GM19455 (cell line): ENCODE results near the gene EXD3.
"Not testable (repeated sequence)": the region's sequence is repeated elsewhere in the genome, so short reads cannot be mapped to it uniquely, and the experiment has no call there.

Experiments
- ATAC-seq: cut with Tn5 transposase; IDR thresholded peaks from one replicate; pipeline ENCODE4 v1.9.1; 2021; ENCODE audit not compliant: unreplicated experiment

EXD3 gene

DNA sequence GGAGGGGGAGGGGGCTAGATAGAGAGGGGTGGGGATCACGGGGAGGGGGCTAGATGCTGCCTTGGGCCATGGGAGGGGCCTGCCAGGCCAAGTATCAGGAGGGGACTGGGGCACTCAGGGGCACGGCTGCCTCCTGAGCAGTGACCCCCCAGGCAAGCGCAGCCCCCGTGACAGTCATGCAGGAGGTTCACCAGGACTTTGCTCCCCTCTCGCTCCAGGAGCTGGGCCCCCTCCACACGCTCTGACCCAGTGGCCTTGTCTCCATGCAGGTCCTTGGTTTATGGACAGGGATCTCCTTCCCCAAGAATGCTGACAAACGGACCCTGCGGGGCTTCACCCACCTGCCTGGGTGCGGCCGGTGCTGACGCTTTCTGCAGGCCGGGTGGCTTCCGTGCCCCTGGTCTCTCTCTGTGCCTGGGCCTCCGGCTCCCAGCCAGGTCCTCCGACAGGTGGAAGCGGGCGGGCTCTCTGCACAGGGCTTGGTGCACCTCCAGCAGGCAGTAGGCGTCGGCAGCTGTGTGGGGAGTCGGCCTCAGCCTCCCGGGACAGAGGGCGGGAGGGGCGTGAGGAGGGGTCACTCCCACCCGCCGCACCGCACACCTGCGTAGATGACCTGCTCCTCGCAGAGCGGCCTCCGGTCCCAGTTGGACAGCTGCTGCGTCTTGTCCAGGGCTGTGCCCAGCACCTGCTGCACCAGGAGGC is 74.0 kb downstream of the EXD3 start:
- no peak for ATAC-seq

DNA sequence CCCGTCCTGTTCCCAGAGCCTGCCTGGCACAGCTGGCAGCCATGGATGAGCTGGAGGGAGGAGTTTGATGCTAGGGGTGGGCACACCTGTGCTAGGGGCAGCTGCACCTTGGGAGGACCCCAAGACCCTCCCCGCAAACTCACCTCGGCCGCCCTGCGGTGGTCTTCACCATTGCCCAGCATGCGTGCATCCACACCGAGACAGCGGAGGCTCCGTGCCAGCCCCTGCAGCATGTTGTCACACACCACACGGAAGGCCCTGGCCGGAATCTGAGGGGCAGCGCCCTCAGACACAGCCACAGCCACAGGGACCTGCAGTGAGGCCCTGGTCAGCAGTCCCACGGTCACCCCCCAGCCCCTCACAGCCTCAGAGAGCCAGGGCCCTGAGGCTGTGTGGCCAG is 75.0 kb downstream of the EXD3 start:
- no peak for ATAC-seq

DNA sequence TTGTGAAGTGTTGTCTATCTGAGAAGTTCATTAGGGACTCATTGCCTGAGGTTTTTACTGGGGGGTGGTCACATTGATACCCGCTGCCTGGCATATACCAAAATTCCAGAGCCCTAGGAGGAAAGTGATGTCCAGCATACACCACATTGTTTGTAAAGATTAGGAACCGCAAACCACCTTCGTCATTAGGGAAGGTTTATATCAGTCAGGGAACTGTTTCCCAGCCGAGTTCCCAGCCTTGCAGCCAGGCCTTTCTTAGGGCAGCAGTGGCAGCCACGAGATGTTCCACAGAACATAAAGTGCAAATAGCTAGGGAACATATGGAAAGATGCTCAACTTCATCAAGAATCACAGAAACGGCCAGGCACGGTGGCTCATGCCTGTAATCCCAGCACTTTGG is 80.5 kb downstream of the EXD3 start:
- no peak for ATAC-seq

DNA sequence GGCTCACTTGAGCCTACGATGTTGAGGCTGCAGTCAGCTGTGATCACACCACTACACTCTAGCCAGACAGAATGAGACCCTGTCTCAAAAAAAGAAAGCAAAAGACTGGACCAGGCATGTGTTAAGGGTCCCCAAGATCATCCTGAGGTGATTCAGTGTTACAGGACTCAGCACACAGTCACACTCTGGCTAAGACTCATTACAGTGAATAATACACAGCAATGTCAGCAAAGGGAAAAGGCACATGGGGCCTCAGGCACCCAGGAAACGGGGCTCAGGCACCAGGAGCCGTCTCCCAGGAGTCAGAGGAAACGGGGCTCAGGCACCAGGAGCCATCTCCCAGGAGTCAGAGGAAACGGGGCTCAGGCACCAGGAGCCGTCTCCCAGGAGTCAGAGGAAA is 81.7 kb downstream of the EXD3 start:
- no peak for ATAC-seq

DNA sequence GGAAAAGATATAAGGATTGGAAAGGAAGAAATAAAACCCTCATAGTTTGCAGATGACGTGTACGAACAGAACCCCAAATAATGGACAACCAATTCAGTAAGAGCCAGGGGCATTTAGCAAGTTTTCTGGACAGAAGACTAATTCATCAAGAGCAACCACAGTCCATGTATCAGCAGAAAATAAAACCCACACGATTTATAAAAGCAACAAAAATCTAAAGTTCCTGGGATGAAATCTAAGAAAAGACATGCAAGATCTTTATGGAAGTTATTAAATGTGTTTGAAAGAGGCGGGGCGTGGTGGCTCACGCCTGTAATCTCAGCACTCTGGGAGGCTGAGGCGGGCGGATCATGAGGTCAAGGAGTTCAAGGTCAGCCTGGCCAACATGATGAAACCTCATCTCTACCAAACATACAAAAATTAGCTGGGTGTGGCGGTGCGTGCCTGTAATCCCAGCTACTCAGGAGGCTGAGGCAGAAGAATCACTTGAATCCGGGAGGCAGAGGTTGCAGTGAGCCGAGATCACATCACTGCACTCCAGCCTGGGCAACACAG is 83.0 kb downstream of the EXD3 start:
- ATAC-seq, result not testable (repeated sequence)

DNA sequence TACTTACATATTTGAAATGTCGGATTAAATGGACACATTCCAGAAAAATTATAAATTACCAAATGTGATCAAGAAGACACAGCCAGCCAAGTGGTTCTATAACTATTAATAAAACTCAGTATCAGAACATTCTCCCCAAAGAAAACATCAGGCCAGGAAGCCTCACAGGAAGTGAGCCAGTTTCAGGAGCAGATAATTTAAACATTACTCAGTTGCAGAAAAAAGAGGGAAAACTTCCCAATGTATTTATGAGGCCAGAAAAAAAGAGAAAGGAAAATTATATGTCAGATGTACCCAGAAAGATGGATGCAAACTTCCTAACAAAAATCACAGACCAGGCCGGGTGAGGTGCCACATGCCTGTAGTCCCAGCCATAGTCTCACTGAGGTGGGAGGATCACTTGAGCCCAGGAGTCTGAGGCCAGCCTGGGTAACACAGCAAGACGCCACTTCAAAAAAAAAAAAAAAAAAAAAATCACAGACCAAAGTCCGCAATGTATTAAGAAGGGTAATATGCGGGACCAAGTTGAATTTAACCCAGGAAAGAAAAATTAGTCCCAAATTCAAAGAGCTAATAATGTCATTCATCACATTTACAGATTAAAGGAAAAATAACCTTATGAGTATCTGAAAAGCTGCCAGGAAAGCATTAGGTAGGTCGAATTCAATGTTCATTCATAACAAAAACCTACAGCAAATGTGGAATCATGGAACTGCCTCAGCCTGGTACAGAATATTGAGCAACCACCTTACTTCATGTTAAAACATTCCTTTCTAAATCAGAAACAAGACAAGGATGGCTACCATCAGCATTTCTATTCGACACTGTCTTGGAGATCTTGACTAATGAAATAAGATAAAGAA is 83.7 kb downstream of the EXD3 start:
- ATAC-seq, result no peak

GRCh38 chr9:137336735-137337134 is 86.2 kb downstream of the EXD3 start:
- no peak for ATAC-seq

- no peak for ATAC-seq
Observed at GRCh38 chr9:137333016-137333671, 89.8 kb downstream of the EXD3 start.

DNA sequence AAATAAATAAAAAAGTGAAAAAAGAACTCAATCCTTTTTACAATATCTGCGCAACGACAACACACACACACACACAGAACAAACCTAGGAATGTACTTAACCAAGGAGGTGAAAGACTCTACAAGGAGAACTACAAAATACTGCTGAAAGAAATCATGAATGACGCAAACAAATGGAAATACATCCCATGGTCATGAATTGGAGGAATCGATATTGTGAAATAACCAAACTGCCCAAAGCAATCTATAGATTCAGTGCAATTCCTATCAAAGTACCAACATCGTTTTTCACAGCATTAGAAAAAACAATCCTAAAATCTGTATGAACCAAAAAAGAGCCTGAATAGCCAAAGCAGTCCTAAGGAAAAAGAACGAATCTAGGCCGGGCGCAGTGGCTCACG is 91.0 kb downstream of the EXD3 start:
- ATAC-seq, result no peak

- ATAC-seq, result no peak
Observed at GRCh38 chr9:137330689-137331088, 92.3 kb downstream of the EXD3 start.

GRCh38 chr9:137329590-137329989 is 93.4 kb downstream of the EXD3 start:
- ATAC-seq, result not testable (repeated sequence)

DNA sequence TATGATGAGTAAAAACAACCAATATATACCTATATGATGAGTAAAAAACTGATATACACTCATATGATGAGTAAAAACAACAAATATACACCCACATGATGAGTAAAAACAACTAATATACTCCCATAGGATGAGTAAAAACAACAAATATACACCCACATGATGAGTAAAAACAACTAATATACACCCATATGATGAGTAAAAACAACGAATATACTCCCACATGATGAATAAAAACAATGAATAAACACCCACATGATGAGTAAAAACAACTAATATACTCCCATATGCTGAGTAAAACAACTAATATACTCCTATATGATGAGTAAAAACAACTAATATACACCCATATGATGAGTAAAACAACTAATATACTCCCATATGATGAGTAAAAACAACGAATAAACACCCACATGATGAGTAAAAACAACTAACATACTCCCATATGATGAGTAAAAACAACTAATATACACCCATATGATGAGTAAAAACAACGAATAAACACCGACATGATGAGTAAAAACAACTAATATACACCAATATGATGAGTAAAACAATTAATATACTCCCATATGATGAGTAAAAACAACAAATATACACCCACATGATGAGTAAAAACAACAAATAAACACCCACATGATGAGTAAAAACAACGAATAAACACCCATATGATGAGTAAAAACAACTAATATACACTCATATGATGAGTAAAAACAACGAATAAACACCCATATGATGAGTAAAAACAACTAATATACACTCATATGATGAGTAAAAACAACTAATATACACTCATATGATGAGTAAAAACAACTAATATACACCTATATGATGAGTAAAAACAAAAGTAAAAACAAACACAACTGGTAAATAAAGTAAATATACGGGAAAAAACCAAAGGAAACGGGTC is 95.1 kb downstream of the EXD3 start:
- not testable (repeated sequence) for ATAC-seq

DNA sequence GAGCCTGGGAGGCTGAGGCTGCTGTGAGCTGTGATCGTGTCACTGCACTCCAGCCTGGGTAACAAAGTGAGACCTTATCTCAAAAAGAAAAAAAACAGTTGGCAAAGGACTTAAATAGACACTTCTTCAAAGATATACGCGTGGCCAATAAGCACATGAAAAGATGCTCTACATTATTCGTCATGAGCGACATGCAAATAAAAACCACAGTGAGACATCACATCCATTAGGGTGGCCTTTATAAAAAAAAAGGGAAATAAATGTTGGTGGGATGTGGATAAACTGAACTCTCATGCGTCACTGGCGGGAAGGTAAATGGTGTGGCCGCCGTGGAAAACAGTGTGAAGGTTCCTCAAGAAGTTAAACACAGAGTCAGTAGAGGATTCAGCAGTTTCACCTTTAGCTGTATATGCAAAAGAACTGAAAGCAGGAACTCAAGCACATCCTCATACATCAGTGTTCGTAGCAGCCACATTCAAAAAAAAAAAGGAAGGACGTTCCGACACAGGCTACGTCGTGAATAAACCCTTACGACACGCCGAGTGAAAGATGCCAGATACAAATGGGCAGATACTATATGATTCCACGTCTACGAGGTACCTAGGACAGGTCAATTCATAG is 96.4 kb downstream of the EXD3 start:
- ATAC-seq, result no peak

GRCh38 chr9:137325799-137326198 is 97.2 kb downstream of the EXD3 start:
- no peak for ATAC-seq

DNA sequence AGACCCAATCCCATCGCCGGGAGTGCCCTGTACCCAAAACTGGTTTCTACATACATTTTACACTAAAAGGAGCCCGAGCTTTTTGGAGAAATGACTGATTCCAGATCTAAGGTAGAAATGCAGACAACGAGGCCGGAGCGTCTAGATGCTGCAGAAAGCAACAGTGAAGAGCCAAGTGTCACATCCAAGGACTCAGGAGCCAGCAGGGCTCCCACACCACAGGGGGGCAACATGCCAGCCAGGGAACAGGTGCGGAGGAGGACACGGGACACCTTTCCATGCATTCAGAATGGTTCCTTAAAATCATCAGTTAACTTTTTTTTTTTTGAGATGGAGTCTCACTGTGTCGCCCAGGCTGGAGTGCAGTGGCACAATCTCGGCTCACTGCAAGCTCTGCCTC is 97.8 kb downstream of the EXD3 start:
- no peak for ATAC-seq

DNA sequence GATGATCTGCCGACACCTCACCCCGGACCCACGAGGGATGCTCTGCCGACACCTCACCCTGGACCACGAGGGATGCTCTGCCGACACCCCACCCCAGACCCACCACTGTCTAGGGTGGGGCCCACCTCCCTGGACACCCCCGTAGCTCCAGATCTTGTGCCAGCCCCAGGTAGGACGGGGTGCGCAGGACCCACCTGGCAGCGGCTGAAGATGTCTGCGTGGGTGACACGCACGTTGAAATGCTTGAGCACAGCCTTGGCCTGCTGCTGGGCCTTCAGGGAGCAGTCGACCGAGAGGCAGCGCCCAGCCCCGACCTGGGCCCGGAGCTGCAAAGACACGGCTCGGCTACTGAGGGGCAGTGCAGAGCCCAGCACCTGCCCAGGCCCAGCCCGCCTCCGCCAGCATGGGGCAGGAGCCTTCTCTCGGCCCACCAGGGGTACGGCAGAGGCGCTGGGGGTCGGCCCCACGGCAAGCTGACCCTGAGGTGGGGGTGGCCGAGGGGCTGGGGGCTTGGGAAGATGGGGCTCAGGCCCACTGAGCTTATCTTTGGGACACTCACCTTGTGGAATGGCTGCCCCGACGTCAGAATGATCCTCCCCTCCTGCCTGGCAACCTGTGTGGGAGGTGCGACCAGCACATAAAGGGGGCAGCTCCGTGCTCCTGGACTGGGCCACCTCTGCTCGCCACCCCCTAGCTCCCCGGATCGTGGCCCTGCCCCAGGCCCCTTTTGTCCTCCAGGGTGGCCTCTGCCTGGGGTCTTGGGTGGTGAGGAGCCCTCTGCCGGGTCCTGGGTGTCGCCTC is 99.2 kb downstream of the EXD3 start:
- no peak for ATAC-seq

DNA sequence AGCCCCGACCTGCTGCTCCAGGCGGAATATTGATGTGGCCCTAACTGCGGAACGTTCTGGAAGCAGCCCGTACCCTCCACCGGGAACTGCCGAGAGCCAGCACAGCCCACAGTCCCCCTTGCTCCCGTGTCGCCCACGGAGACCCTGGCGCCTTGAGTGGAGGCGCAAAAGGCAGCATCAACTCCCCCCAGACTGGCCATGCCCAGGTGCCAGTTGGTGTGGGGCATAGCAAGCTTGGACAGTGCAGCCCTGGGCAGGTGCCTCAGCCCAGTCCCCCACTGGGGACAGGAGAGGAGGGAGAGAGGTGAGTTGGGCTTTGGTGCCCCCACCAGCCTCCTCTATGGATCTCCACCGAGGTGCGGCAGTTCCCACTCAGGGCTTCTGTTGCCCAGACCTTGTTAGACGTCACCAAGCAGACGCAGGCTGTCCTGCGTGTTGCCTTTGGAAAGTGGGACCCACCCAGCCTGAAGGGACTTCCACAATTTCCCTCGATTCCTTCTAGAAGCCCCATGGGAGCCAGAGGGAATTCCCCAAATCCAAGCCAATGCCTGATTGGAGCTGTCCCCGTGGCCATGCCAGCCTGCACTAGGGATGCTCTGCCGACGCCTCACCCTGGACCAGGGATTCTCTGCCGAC is 101.1 kb downstream of the EXD3 start:
- no peak for ATAC-seq

DNA sequence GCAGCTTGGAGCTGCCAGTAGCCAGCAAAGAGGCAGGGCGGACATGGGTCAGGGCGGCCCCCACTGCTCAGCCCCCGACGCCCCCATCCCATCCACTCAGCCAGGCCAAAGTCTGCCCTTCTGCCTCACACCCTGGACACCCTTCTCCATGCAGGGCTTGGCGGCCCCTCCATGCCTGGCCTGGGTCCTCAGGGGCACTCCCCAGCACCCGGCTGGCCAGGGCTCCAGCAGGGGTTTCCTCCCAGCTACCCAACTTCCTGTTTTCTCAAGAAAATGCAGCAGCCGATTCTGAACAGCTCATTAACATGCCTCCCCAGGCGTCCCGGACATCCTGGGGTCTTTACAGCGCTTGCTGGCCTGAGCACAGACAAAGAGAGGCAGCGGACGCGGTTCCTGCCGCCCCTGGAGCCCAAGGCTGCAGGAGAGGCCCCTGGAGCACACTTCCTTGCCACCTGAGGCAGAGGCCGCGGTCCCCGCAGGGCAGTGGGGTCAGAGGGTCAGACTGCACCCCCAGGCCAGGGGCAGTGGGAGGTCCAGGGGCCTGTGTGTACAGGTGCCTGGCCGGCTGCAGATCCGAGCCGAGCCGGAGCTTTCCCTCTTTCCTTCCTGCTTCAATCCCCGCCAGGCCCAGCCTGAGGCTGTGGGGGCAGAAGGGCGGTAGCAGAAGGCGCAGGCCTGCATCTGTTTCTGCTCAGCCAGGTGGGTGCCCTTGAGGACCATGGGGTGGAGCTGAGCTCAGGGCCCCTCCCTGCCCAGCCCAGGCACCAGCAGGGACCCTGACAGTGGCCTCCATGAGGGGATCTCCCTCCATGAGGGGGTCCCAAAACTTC is 102.2 kb downstream of the EXD3 start:
- no peak for ATAC-seq
